Activated CD8-positive, alpha-beta memory T cell treated with anti-CD3 and anti-CD28 coated beads, Interleukin-2, amount 50 U/mL, for 4 hours (primary cell): ENCODE results near the gene NTNG1.

ENCODE experiments used
- DNase-seq: peaks from one replicate; pipeline ENCODE4 v3.0.0-alpha.2; 2020

Gene NTNG1

DNA sequence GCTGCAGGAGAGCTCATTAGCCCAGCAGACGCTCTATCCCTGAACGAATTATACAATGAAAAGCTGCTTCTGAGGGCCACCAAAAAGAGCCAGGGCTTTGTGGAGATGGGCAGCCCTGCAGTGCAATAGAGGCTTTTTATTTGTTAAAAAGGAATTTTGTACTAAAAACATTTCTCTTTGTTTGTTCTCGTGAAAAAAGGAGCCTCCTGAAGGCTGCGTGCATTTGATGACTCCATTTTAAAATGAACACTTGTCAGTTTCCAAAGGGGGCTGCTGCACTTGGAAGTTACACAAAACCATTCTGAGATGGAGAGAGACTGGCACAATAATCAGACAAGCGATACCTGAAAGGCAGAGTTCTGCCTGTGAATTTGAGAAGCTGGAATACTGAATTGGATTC, 202.8 kb downstream of the NTNG1 start:
- no peak for DNase-seq

DNA sequence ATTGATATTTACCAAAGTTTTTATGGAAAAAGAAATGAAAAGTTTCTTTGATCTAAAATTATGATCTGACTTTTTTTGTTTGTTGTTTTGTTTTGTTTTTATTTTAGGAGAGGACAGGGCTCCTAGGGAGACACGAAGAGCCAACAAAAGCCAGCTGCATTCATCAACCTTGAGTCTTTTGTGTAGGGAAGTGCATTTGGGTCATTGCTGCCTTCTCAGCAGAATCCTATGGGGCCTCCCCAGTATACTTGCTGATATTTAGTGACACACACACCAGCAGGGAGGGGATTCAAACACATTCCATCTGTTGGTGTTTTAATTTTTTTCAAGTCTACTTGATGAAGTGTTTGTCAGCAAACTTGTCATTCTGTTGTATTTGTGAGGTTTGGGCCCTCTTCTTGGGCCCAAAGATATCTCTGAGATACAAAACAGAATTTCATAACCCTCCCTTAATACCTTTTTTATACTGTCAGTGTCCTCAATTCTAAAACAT, 203.5 kb downstream of the NTNG1 start:
- no peak for DNase-seq

DNA sequence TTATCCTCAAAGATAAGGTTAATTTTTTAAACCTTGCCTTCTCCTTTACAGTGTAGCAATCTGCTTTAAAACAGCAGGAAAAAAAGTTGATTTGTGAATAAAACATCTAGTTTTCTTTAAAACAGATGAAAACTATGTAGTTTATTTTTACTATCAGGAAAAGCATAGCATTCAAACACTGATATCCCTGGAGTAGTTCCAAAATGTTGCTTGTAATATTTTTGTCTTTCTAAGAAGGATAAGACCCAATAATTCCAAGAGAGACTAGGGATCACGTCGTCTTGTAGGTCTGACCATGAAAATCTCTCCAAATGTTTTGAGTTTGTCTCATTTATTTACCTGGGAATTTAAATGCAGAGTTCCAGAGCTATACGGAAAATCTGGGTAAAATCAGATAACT, 204.0 kb downstream of the NTNG1 start:
- no peak for DNase-seq

DNA sequence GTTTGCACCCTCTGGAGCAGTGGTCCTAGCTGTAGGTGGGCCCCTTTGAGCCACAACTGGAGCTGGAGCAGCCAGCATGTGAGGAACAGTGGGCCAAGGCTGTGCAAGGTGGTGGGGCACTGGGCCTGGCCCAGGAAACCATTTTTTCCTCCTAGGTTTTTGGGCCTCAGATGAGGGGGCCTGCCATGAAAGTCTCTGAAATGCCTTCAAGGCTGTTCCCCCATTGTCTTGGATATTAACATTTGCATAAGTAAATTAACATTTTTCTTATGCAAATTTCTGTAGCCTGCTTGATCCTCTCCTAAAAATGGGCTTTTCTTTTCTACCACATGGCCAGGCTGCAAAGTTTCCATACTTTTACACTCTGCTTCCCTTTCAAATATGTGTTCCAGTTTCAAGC, 212.0 kb downstream of the NTNG1 start:
- DNase-seq, result no peak

DNA sequence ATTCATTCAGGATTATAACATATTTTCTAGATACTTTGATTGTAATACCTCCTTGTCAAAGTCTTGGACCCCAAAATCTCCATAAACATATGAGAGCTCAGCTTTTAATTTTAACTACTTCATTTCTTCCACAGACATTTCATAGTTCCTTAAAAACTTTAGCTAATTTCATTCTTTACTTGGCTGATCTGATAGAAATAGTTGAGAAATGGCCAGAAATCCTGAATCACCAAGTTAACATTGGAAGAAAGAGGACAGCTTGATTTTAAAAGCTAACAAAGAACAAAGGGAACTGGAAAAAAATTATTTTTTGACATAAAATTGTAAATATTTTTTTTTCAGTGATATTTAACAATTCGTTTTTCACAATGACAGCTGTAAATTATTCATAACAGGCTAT, 216.5 kb downstream of the NTNG1 start:
- DNase-seq, result no peak

DNA sequence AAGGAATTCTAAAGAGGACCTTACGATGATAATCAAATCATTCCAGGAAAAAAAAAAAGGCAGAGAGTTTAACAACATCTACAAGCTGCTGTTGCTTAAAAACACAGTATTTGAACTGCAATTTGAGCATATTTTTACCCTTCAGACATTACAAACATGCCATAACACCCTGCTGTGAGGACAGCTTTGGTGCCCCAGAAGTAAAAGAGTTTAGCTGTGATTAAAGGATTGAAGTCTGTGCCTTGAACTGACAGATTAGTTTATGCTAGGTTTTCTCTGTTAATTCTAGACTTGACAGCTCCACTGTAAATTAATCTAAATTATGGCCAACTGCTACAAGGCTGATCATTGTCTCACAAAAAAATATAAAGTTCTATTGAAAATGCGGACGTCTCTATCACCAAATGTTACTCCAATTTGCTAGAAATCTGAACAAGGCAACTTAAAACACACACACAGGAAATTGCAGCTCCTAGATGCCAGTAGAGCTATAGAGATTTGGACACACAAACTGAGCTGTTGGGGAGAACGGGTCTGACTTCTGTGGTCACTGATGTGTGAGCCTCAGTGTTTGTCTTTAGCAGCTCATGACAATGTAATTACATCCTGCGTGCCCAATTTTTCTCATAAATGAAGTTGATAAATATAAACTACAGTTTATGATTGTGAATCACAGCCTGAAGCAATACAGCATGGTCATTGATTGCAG, 217.9 kb downstream of the NTNG1 start:
- DNase-seq, result no peak

DNA sequence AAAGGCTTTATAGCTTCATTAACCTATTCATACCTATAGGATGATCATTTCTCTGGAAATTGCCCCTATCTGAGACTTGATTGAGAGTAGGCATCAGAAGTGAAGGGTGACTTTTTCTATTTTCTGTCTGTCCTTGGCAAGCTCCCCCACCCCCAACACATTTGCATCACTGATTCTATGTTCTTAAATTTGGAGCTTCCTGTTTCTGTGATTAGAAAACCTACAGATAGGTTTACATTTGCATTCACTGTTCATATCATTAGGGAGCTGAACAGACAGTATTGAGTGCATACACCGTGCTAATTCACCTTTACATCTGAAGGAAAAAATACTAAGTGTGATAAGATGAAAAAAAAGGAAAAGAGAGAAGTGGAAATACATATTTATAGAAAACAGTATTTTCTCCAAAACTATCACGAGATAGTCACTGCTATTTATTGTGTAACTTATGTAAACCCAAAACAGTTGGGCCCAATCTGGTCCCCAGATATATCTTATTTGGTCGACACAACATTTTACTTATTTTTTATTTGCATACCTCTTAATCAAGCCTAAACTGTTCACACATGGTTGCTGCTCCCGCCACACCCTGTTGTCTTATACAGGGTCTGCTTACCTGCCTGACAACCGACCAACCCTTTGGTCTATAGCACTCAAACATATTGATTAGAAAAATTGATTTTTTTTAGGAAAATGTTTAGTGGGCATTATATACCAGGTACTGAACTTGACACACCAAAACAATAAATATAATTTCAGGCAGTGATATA, 218.8 kb downstream of the NTNG1 start:
- DNase-seq, result no peak

DNA sequence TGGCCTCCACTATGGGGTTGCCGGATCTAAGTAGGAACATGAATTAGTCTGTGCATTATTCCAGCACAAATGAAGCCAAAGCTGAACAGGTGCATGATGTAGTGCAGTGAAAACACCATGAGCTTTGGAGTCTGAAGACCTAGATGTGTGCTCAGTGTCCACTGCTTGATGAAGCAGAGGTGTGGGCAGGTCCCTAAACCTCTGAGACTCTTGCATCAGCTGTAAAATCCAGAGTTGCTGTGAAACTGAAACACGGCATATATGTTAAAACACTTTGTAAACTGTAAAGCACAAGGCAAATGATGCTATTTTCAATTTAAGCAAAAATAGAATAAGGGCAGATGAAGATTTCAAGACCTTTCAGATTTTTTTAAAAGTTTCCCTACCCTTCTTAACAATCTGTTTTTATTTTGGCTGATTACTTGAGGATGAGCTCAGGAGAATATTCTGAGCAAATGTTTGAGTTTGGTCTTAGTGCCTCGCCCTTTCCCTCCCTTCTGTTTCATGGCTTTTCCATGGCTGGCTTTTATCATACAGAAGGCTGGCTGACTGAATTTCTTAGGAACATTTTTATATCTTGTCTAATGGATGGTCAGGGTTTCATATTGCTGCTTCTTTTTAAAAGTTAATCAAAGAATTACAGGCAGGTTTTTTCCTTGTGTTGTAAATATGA, 221.8 kb downstream of the NTNG1 start:
- DNase-seq, result no peak

DNA sequence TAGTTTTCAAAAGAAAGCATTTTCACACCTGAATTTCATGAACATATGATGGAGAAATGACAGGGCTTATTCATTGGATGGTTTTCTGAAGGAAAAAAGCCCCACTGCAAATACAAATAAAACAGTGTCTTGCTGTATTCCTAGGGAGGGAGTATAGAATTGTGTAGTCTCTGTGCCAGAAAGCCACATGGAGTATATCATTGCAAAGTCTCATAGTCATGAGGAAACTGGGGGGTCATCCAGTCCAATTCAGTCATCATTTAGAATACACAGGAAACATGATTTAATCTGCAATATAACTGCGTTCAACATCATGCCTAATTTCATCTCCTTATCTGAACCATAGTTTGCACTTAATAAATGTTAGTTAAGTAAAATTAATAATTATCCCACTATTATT, 222.3 kb downstream of the NTNG1 start:
- no peak for DNase-seq

DNA sequence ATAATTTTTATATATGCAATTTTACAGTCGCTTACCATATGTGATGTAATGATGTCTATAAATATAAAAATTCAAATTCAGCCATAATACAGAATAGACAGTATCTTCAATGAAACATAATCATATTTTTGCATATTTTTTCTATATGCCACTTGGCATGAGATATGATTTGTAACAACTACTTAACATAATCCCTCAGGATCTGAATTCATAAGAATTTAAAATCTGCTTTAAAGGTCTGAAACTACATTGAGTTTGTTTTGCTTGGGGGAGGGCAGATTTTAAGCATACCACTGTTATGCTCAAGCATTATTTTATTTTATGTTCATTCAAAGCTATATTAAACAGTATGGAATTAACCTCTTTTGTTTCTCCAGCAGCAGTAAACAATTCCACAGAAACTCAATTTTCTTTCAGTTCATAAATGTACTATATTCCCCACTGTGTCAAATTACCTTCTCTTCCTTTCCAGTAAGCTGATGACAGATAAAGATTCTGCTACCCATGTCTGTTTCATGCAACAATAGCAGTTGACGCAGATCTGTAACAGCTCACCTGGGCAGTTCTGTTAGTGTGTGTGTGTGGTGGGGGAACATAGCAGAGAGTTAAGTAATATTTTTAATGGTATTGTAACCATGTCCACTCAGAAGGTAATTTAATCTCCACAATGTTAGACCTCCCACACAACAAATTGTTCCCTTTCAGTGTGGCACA, 224.8 kb downstream of the NTNG1 start:
- DNase-seq, result no peak

DNA sequence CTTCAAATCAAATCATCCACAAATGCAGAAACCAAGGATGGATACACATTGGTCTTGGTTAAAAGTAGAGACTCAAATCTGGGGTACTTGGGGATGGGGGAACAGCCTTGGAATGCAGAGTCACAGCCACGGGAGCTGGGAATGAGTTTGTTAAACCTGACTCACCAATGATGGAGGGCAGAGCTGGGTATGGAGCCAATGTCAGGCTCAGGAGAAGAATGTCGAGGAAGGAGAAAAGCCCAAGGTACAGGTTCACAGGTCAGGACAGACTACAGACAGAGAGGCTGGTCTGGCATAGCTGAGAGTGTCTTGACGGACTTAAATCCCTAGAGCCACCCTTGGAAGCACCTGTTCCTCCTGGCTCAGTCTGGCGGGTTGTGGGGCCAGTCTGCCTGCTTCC, 237.6 kb downstream of the NTNG1 start:
- no peak for DNase-seq

DNA sequence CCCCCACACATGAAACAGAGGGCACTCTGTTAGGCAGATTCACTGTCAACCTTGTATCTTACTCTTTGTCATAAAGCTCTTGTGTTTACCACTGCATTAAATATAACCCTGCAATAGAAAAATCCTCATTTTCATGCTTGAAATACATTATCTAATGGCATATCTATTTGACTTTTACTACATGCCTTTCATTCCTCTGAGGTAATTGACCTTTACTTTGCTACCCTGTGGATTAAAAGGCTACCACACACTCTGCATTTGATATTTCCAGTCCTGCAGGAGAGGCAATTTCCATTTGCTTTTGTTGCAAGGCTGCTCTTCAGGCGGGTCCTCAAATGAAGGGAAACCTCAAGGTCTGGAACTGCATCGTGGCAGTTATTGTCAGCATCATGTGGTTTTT, 238.0 kb downstream of the NTNG1 start:
- no peak for DNase-seq

DNA sequence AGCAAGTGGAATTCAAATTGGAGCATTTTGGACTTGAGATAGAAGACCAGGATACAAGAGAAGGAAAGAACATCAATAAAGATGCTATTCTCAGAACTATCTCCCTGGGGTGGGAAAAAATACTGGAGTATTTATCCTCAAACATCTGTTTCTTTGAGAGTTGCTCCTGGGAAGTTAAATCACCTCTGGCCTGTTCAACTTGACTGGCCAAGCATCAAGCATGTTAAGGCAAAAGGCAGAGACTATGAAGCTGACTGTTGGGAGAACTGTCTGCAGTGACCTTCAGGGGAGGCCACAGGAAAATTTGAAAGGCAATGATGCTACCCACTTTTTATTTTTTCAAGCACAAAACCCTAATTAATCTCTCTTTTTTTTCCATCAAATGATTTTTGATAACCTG, 239.0 kb downstream of the NTNG1 start:
- DNase-seq, result no peak

DNA sequence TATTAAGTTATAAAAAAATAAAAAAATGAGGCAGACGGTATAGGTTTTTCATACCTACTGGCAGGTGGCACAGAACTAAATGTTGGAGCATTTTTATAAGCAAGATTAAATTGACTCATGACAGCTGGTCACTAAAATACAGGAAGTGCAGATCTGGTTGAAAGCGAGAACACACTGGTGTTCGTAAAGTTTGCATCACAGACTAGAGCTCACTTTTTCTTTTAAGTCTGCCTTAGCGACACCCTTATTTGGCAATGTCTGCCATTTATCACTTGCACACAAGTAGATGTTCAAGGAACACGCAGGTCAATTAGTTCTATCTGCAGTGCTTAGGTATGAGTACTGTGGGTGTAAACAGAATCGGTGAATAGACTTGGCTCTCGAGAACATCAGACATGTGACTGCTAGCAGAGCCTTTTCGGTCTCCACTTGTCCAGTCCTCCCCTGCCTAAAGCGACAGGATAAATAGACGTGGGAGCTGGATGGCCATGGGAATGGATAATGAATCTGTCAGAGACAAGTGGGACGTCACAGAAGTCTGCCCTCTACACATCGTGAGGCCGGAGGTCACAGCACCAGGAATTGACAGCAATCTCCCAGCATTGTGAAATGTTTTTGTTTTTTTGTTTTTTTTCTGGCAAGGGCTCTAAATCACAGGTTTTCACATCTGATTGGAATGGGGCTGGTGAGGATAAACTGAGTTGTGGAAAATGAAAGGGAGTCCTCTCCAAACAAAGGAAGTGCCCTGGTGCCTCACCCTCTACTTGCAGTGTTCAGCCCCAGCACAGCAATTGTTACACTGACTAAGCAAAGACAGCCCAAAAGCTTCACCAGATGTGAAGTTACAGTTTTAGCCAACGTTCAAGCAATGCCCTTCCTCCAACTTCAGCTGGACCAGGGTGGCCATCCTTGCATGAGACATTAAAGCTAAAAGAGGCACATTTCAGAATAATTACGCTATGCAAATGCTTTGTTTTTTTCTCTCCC, 248.9 kb downstream of the NTNG1 start:
- DNase-seq, result no peak

DNA sequence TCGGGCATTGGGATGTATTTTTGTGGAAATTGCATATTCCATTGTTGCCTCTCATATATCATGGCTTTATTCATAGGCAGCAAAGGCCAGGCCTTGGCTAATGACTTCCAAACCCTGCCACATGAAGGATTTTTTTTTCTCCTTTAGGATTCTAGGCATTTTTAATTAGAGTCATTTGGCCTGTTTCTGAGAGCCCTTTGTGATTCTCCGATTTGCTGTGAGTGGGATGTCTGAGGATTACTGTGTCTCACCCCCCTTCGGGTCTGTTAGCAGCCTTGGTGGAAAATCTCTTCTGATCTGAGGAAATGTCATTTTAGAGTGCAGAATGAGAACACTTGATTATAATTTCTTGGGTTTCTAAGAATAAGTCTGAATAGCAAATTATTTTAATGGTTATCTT, 253.5 kb downstream of the NTNG1 start:
- no peak for DNase-seq

DNA sequence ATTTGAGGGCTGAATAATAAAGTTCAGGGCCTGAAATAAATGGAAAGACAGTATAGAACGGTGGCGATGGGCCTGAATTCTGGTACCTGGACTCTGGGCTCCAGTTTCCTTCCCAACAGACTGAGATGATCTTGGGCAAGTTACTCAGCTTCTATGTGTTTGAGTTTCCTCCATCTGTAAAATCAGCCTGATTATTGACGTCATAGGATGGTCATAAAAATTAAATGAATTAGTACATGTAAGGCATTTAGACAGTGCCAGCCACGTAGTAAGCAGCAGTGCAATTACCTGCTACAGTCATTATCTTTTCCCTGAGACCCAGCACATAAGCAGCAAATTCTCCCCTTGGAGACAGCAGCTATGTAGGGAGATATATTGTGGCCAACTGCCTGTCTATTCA, 260.9 kb downstream of the NTNG1 start:
- DNase-seq, result no peak

DNA sequence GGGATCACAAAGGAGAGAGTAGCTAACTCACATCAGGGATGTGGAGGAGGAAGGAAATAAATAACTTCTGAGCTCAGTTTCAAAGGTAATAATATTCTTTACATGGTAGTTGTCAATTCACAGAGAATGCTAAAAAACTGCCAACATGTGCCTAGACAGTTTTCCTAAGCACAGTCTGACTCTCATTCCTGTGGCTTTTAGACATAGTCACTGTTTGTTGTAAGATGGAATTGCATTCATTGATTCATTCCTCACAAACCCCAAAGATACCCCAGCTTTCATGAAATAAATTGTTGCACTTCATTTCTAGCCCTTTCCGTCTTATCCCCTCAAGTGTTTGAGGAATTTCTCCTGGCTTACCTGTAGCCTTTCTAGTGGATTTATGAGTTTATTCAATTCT, 263.9 kb downstream of the NTNG1 start:
- no peak for DNase-seq

DNA sequence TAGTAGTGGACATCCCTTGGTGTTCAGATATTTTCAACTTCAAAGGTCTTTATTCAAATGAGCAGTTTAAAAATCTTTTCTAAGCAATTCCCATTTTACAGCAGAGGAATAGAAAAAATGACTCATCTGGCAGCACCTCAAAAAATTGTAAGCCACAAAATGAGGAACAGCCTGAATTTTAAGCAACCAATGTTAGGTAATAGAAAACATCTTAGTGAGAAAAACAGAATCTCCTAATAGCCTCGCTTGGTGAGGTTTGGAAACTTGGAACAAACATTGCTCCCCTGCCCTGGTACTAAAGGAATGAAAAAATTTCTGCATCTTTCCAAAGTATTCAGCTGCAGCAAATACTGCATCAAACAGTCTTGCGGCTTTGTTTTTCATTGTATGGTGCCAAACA, 264.4 kb downstream of the NTNG1 start:
- DNase-seq, result no peak

DNA sequence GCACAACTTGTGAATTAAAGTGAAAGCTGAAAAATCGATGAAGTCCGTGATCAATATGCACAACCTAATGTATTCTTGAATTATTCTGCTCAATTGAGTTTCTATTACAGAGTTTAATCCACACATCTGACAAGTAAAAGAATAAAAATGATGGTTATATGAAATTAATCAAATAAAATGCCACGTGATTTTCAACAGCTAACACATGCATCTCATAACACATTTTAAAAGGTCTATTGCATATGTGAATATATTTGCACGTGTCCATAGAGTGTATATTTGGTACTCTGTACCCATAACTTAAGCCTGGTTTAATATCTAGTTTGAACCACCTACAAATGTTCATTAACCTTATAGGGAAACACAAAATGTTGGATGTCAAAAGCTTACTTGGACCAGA, 266.2 kb downstream of the NTNG1 start:
- no peak for DNase-seq

DNA sequence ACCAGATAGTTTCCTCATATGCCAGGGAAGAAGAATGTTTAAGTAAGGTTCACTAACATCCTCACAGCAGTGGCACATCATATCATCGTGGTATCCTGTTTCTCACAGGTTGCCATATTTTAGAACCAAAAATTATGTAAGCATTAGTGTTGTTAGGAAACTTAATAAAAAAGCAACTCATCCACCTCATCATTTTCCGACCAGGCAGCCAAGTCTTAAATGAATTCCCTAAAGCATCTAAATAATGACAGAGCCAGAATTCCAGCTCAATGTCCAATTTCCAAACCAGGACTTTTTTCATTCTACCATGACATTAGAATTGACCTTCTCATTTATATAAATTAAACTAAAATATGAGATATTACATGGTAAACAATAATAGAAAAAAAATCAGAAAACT, 272.7 kb downstream of the NTNG1 start:
- DNase-seq, result no peak

DNA sequence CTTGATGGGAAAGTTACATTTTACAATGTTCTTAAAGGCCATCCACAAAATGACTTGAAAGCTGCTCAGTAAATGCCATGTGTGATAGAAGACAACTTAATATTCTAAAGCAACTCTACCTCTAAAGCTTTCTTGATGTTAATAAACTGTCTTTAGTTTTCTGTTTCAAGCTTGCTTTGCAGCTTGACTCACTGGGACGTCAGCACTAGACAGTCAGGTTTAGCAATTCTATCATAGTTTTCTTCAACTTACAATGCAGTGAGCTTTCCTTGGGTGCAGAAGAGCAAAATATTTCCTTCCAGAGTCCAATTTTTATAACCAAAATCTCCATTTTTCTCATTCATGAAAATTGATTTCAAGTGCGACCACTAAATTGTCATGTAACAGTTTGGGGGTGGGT, 273.1 kb downstream of the NTNG1 start:
- no peak for DNase-seq

DNA sequence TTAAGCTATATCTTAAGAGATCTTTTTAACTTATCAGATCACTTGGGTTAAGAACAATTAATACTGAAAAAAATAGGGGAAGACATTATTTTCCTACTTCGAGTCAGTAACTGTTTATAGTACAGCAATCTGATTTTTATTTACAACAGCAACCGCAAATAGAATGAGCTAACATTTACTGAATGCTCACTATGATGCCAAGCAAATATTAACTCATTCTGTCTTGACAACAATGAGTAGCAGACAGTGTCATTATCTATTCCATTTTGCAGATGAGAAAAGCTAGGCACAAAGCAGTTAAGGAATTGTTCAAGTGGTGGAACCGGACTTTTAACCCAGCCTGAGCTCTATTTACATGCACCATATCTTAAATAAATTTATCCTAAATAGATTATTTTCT, 273.7 kb downstream of the NTNG1 start:
- no peak for DNase-seq
